HepG2 (cell line): ENCODE measurements around the gene EMC1.

Experiments
- CREM ChIP-seq, 2 experiments: sonication (generic) in 1 of 2; formaldehyde crosslinking in 1 of 2; IDR thresholded peaks; 2 replicates each; pipeline versions ENCODE4 v1.4.0 to v1.6.1; 2016 to 2020; ENCODE audit warnings: antibody characterized with exemption in 1 of 2, mild to moderate bottlenecking in 1 of 2, missing genetic modification reagents in 1 of 2
- CTCF ChIP-seq: sonication (generic); formaldehyde crosslinking; IDR thresholded peaks from 2 replicates; pipeline ENCODE4 v1.5.0; 2020; ENCODE audit warnings: mild to moderate bottlenecking, missing genetic modification reagents, moderate library complexity
- JUND ChIP-seq: sonication (generic); formaldehyde crosslinking; IDR thresholded peaks from 2 replicates; pipeline ENCODE4 v1.8.0; 2022; ENCODE audit warnings: mild to moderate bottlenecking, missing genetic modification reagents
- KDM6A ChIP-seq: IDR thresholded peaks from 2 replicates; pipeline ENCODE4 v1.6.1; 2016; ENCODE audit warnings: low read depth
- PAX8 ChIP-seq: sonication (generic); formaldehyde crosslinking; IDR thresholded peaks from 2 replicates; pipeline ENCODE4 v1.8.0; 2022; ENCODE audit warnings: mild to moderate bottlenecking, missing genetic modification reagents, borderline replicate concordance
- POLR2A ChIP-seq, 2 experiments: IDR thresholded peaks; 2 replicates each; pipeline ENCODE4 v1.6.1; 2011; ENCODE audit warnings: low read depth in 2 of 2, low read length in 2 of 2, mild to moderate bottlenecking in 1 of 2, moderate library complexity in 1 of 2; ENCODE audit not compliant: insufficient read depth in 1 of 2
- POLR2AphosphoS5 ChIP-seq: IDR thresholded peaks from 2 replicates; pipeline ENCODE4 v1.6.1; 2012; ENCODE audit warnings: low read depth, low read length
- SIN3A ChIP-seq: IDR thresholded peaks from 2 replicates; pipeline ENCODE4 v1.6.1; 2011; ENCODE audit warnings: low read depth, mild to moderate bottlenecking, control low read depth, low read length, borderline replicate concordance
- SIX1 ChIP-seq: sonication (generic); formaldehyde crosslinking; IDR thresholded peaks from 2 replicates; pipeline ENCODE4 v1.4.0; 2020; ENCODE audit warnings: missing genetic modification reagents, borderline replicate concordance
- TEF ChIP-seq: sonication (generic); formaldehyde crosslinking; IDR thresholded peaks from 2 replicates; pipeline ENCODE4 v1.5.0; 2020; ENCODE audit warnings: missing genetic modification reagents
- ZBTB37 ChIP-seq: sonication (generic); formaldehyde crosslinking; IDR thresholded peaks from 2 replicates; pipeline ENCODE4 v1.4.0; 2020; ENCODE audit warnings: mild to moderate bottlenecking, missing genetic modification reagents
- ZNF280D ChIP-seq: sonication (generic); formaldehyde crosslinking; IDR thresholded peaks from 2 replicates; pipeline ENCODE4 v1.5.1; 2020; ENCODE audit warnings: mild to moderate bottlenecking, missing genetic modification reagents
- ZNF503 ChIP-seq: sonication (generic); formaldehyde crosslinking; IDR thresholded peaks from 2 replicates; pipeline ENCODE4 v1.4.0; 2020; ENCODE audit warnings: missing genetic modification reagents

GRCh38 chr1:19205403-19205802 is 45.9 kb downstream of the EMC1 start:
- no peak for TF ChIP-seq ZBTB37 (CRISPR knock-in tag)
- TF ChIP-seq ZNF280D, result no peak
- TF ChIP-seq JUND (CRISPR knock-in tag), result no peak
- TF ChIP-seq POLR2AphosphoS5, result no peak
- TF ChIP-seq KDM6A (CRISPR knock-in tag), result no peak
- no peak for TF ChIP-seq ZNF503 (CRISPR knock-in tag)
- no peak for TF ChIP-seq CTCF (CRISPR knock-in tag)
- no peak for TF ChIP-seq SIX1
- no peak for TF ChIP-seq POLR2A (IDR thresholded peaks at IDR 0.05; ENCODE audit: insufficient read depth in 1 of 2, low read depth in 2 of 2, low read length in 2 of 2)
- TF ChIP-seq SIN3A, result no peak
- TF ChIP-seq TEF (CRISPR knock-in tag), result no peak
- TF ChIP-seq CREM (IDR thresholded peaks at IDR 0.05), result no peak
- TF ChIP-seq CREM (CRISPR knock-in tag; IDR thresholded peaks at IDR 0.05), result no peak
- no peak for TF ChIP-seq PAX8 (CRISPR knock-in tag)
